HepG2 (cell line): ENCODE data around the gene NCAPD2. TPM values are rescaled to one million over a fixed set of nuclear protein-coding genes. Genes with fewer than 3 reads are reported as not detected.

Source experiments
- ARHGAP35 ChIP-seq: sonication (generic); formaldehyde crosslinking; IDR thresholded peaks from 2 replicates; pipeline ENCODE4 v1.9.0; 2022; ENCODE audit warnings: mild to moderate bottlenecking, inconsistent platforms, moderate library complexity, missing genetic modification reagents, borderline replicate concordance
- BRCA1 ChIP-seq: sonication (generic); formaldehyde crosslinking; IDR thresholded peaks from 2 replicates; pipeline ENCODE4 v1.4.0; 2020; ENCODE audit warnings: missing genetic modification reagents
- BRD4 ChIP-seq: sonication (generic); formaldehyde crosslinking; IDR thresholded peaks from 2 replicates; pipeline ENCODE4 v1.4.0; 2020; ENCODE audit warnings: missing genetic modification reagents
- DZIP1 ChIP-seq: sonication (generic); formaldehyde crosslinking; IDR thresholded peaks from 2 replicates; pipeline ENCODE4 v1.5.0; 2020; ENCODE audit warnings: mild to moderate bottlenecking, missing genetic modification reagents
- E2F2 ChIP-seq: sonication (generic); formaldehyde crosslinking; IDR thresholded peaks from 2 replicates; pipeline ENCODE4 v1.4.0; 2020; ENCODE audit warnings: missing genetic modification reagents, borderline replicate concordance
- E2F5 ChIP-seq: sonication (generic); formaldehyde crosslinking; conservative IDR thresholded peaks from 2 replicates; pipeline ENCODE4 v1.4.0; 2020; ENCODE audit warnings: missing genetic modification reagents
- GATA4 ChIP-seq: sonication (generic); IDR thresholded peaks from 2 replicates; pipeline ENCODE4 v1.6.1; 2016; ENCODE audit warnings: antibody characterized with exemption, low read depth, borderline replicate concordance
- MIER2 ChIP-seq: IDR thresholded peaks from 2 replicates; pipeline ENCODE4 v1.6.1; 2016; ENCODE audit warnings: missing biosample characterization, missing genetic modification reagents
- MXD1 ChIP-seq: sonication (generic); formaldehyde crosslinking; IDR thresholded peaks from 2 replicates; pipeline ENCODE4 v1.4.0; 2020; ENCODE audit warnings: mild to moderate bottlenecking, missing genetic modification reagents
- NFRKB ChIP-seq: fragments of 450-650 bp; IDR thresholded peaks from 2 replicates; pipeline ENCODE4 v1.6.1; 2017
- PTBP1 ChIP-seq: fragments of 200-400 bp; formaldehyde crosslinking; IDR thresholded peaks from 2 replicates; pipeline ENCODE4 v1.6.1; 2018; ENCODE audit warnings: low read length, low read depth; ENCODE audit not compliant: poor library complexity, severe bottlenecking
- SRF ChIP-seq: IDR thresholded peaks from 2 replicates; pipeline ENCODE4 v1.6.1; 2011; ENCODE audit warnings: mild to moderate bottlenecking, low read depth, low read length, moderate library complexity
- TARDBP ChIP-seq: sonication (generic); formaldehyde crosslinking; IDR thresholded peaks from 2 replicates; pipeline ENCODE4 v1.8.0; 2022; ENCODE audit warnings: mild to moderate bottlenecking, missing genetic modification reagents
- TRAFD1 ChIP-seq: sonication (generic); formaldehyde crosslinking; IDR thresholded peaks from 2 replicates; pipeline ENCODE4 v1.5.1; 2020; ENCODE audit warnings: missing genetic modification reagents, mild to moderate bottlenecking, borderline replicate concordance
- ZFX ChIP-seq: sonication (generic); formaldehyde crosslinking; IDR thresholded peaks from 2 replicates; pipeline ENCODE4 v1.4.0; 2020; ENCODE audit warnings: mild to moderate bottlenecking, low read depth, missing genetic modification reagents, moderate library complexity
- ZMAT3 ChIP-seq: sonication (generic); formaldehyde crosslinking; conservative IDR thresholded peaks from 2 replicates; pipeline ENCODE4 v1.7.0; 2021; ENCODE audit warnings: missing genetic modification reagents
- ZNF280B ChIP-seq: sonication (generic); formaldehyde crosslinking; IDR thresholded peaks from 2 replicates; pipeline ENCODE4 v1.5.0; 2020; ENCODE audit warnings: missing genetic modification reagents, mild to moderate bottlenecking, borderline replicate concordance
- ZNF317 ChIP-seq: sonication (generic); formaldehyde crosslinking; IDR thresholded peaks from 2 replicates; pipeline ENCODE4 v1.5.0; 2020; ENCODE audit warnings: mild to moderate bottlenecking, missing genetic modification reagents
- ZNF7 ChIP-seq: IDR thresholded peaks from 2 replicates; pipeline ENCODE4 v1.6.1; 2016; ENCODE audit warnings: missing biosample characterization, missing genetic modification reagents
- ZNF850 ChIP-seq: sonication (generic); formaldehyde crosslinking; conservative IDR thresholded peaks from 2 replicates; pipeline ENCODE4 v1.9.0; 2021; ENCODE audit warnings: mild to moderate bottlenecking, missing genetic modification reagents
- polyA plus RNA-seq, 8 experiments: library from polyadenylated mRNA; depleted of rRNA in 3 of 8; stranded (reverse) in 7 of 8; unstranded in 1 of 8; fragments of >200 nt; fragmentation: Illumina TruSeq in 4 of 8; extraction: Trizol in 4 of 8; gene quantifications; 2 replicates each; pipeline versions ENCODE4 v1.2.1 to v1.2.3, GENCODE V29; 2011 to 2016; ENCODE audit warnings: low read depth in 4 of 8, missing spikeins in 1 of 8, mixed read lengths in 1 of 8; ENCODE audit not compliant: insufficient read depth in 1 of 8
- total RNA-seq, 5 experiments: library from RNA; depleted of rRNA; stranded (reverse); fragments of >200 nt; fragmentation: Illumina TruSeq; extraction: Trizol; gene quantifications; 2 replicates each; pipeline ENCODE4 v1.2.3, GENCODE V29; 2016; ENCODE audit warnings: low read depth in 1 of 5

Gene NCAPD2
- total and polyA plus RNA-seq, 2 of the 13 experiments (the other 11 are each of a cell fraction or from before 2014, with no cell fraction given) = 51.1 to 65.6 TPM

- TF ChIP-seq ZNF850 (CRISPR knock-in tag) = no peak
- no peak for TF ChIP-seq ARHGAP35 (CRISPR knock-in tag)
- TF ChIP-seq E2F2 (CRISPR knock-in tag) = no peak
- TF ChIP-seq ZFX (CRISPR knock-in tag) = peak; percentile 79
- no peak for TF ChIP-seq MIER2
- TF ChIP-seq BRD4 (CRISPR knock-in tag) = no peak
- no peak for TF ChIP-seq PTBP1
- no peak for TF ChIP-seq BRCA1 (CRISPR knock-in tag)
- no peak for TF ChIP-seq GATA4
- no peak for TF ChIP-seq SRF
- no peak for TF ChIP-seq NFRKB
- no peak for TF ChIP-seq ZNF7
- no peak for TF ChIP-seq ZNF280B (CRISPR knock-in tag)
- no peak for TF ChIP-seq MXD1 (CRISPR knock-in tag)
- no peak for TF ChIP-seq DZIP1 (CRISPR knock-in tag)
- no peak for TF ChIP-seq E2F5 (CRISPR knock-in tag)
- no peak for TF ChIP-seq ZMAT3
- no peak for TF ChIP-seq TRAFD1
- no peak for TF ChIP-seq TARDBP (CRISPR knock-in tag)
- no peak for TF ChIP-seq ZNF317 (CRISPR knock-in tag)
Measured at GRCh38 chr12:6554168-6555017, 60.5 kb downstream of the NCAPD2 start (continued).
